ENCODE measurements around the gene ADAM19. TPM values are rescaled to one million over a fixed set of nuclear protein-coding genes. Genes with fewer than 3 reads are reported as not detected.

The ADAM19 gene
- total RNA-seq, 6 experiments from 2014 or later = 1.8 to 9.4 (median 4.5) TPM

DNA sequence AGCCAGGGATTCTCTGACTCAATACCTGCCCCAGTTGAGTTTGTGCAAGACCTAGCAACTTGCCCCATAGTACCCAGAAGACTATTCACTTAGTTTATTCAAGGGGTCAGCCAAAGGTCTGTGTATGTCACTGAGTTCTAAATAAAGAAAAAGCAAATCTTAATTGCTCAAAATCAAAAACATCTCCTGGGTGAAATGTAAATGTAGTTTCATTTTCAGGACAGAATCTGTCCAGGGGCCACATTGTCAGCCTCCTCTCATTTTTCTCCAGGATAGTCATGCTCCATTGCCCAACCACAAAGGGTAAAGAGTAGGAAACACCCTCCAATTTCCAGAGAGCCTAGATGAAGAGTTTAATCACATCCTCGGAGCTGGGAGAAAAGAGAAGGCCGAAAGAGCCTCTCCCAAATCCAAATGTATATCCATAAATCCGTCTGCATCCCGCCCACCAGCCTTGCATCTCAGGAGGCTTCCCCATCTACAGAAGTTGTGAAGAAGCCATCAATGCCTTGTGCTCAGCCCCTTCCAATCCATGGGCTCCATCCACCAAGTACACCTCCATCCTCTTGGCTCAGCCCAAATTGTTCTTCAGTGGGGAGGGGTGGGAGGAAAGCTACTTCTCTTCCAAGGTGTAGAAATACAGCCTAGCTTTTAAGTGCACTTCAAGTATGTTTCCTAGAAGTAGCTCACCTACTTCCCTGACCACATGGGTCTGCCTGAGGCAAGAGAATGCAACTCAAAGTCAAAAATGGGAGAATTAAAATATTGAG lies 26.9 kb downstream of the ADAM19 start:
- ATAC-seq = peak; percentile 87 to 97 (median 90)
- no peaks in the 10 kb centered on the region for H3K9me3 ChIP-seq
- H3K4me1 ChIP-seq = peaks cover 3 to 47% (median 20%) of the 10 kb centered on the region in 4 donors
- intact Hi-C loops (cut with DNase I) = no loop called here
- peak overlapping the region; percentile 61 to 80 (median 66) for H3K27ac ChIP-seq
- no peaks in the 10 kb centered on the region for H3K27me3 ChIP-seq
- peak in 1 of 3 donors; percentile 75 for DNase-seq
- TF ChIP-seq, protein P1, sequence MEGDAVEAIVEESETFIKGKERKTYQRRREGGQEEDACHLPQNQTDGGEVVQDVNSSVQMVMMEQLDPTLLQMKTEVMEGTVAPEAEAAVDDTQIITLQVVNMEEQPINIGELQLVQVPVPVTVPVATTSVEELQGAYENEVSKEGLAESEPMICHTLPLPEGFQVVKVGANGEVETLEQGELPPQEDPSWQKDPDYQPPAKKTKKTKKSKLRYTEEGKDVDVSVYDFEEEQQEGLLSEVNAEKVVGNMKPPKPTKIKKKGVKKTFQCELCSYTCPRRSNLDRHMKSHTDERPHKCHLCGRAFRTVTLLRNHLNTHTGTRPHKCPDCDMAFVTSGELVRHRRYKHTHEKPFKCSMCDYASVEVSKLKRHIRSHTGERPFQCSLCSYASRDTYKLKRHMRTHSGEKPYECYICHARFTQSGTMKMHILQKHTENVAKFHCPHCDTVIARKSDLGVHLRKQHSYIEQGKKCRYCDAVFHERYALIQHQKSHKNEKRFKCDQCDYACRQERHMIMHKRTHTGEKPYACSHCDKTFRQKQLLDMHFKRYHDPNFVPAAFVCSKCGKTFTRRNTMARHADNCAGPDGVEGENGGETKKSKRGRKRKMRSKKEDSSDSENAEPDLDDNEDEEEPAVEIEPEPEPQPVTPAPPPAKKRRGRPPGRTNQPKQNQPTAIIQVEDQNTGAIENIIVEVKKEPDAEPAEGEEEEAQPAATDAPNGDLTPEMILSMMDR (IDR thresholded peaks at IDR 0.05) = no peak
- no peak for TF ChIP-seq POLR2A (IDR thresholded peaks at IDR 0.05)
- 38% methylated on average over 3 of the region's 4 CpGs for WGBS (ENCODE audit: insufficient coverage, low coverage, low lambda C conversion rate, missing lambda C conversion rate)
- peak overlapping the region in 1 of 3 donors; percentile 15 for H3K4me3 ChIP-seq
- no peaks in the 10 kb centered on the region for H3K36me3 ChIP-seq

DNA sequence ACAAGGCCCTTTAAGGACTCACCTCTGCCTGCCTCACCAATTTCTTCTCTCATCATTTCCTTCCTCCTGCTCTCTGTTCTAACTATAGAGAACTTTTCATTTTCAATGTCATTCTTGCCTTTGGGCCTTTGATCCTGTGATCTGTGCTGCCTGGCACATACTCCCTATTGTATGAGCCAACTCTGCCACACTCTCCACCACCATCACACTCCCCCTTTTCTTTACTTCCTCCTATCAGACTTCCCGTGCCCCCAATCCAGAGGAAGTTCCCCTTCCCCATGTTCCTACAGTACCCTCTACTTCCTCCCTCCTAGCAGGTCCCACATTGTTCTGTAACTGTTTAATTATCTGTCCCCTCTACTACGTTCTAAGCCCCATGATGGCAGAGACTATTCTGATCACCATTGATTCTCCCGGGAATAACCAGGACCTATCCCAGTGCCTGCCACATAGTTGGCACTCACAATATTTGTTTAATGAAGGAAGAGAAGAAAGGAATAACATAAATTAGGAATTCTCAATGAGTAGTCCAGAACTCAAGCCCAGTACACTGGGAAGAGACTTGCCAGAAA lies 27.5 kb downstream of the ADAM19 start:
- no peaks in the 10 kb centered on the region for H3K36me3 ChIP-seq
- WGBS (ENCODE audit: insufficient coverage, low coverage, low lambda C conversion rate, missing lambda C conversion rate) = 30% methylated on average over 3 of the region's 3 CpGs
- H3K4me1 ChIP-seq = peaks cover 0 to 43% (median 20%) of the 10 kb centered on the region in 4 donors
- peak overlapping the region; percentile 27 to 80 (median 37) for H3K27ac ChIP-seq
- no peaks in the 10 kb centered on the region for H3K27me3 ChIP-seq
- no peak for DNase-seq
- ATAC-seq = peak; percentile 57 to 80 (median 64)
- intact Hi-C loops (cut with DNase I) = no loop called here
- H3K4me3 ChIP-seq = no peak overlapping the region
- no peaks in the 10 kb centered on the region for H3K9me3 ChIP-seq
- TF ChIP-seq, protein P1 (IDR thresholded peaks at IDR 0.05) = no peak

DNA sequence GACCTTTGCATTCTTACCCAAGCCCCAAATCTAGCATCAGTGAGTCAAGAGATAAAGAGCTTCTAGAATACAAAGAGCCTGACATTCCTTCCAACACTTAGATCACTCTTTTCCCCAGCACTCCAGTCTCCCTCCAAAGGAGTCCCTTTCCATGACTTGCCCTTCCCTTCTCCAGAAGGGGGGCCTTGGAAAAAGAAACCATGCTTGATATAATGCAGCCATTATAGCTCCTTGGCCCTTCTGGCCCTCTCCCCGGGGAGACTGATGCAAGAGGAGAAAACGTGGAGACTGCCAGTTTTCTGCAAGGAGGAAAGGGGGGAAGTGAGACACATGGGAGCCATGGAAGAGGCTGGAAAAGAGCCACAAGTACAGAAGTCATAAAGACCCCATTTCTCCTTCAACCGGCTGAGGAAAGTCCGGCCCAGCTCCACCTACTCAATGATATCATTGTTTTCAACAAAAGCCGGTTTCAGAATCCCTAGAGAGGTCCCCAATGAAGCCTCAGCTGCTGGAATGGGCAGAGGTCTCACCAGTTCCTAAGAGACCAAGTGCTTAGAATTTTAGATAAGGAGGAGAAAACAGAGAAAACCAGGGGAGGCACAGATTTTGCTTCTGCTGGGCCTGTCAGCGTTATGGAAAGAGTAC lies 29.0 kb downstream of the ADAM19 start:
- TF ChIP-seq, protein P1 (IDR thresholded peaks at IDR 0.05) = no peak
- TF ChIP-seq POLR2A (IDR thresholded peaks at IDR 0.05) = no peak
- DNase-seq (no peak), ATAC-seq (no peak)
- Histone ChIP-seq H3K4me1 (peaks cover 0 to 43% (median 20%) of the 10 kb centered on the region in 4 donors), H3K36me3 (no peaks in the 10 kb centered on the region), H3K27ac (peak overlapping the region in 1 of 3 donors; percentile 80), H3K9me3 (no peaks in the 10 kb centered on the region), H3K4me3 (no peak overlapping the region), H3K27me3 (no peaks in the 10 kb centered on the region)
- intact Hi-C loops (cut with DNase I) = no loop called here
- 67% methylated on average over 2 of the region's 6 CpGs for WGBS (ENCODE audit: insufficient coverage, low coverage, low lambda C conversion rate, missing lambda C conversion rate)

DNA sequence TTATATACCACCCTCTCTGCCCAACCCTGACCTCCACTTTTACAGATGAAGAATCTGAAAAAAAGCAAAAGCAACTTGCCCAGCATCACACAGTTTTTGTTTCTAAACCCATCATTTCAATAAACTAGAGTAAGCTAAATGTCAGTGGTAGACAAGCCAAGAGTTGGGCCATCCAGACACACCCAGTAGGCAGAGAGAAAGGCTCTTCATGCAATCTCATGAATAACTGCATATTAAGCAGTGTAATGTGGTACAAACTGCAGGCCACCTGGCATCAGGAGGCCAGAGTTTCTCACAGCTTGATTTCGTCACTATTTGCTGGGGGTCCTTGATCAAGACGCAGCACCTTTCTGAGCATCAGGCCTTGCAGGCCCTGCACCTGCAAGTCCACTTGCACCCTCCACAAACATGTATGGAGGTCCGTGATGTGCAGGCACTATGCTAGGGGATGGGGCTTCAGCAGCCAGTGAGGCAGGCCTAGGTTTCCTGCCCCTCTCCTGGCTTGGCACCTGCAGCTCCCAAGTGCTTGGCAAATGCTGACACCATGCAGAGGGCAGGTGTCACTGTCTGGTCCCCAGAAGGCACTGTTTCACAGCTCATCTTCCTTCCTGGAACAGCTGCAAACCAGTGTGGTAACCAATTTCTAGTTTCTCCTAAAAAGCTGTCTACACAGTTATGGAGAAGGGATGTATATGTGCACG lies 29.8 kb downstream of the ADAM19 start:
- Histone ChIP-seq H3K27ac (no peak overlapping the region), H3K36me3 (no peaks in the 10 kb centered on the region), H3K27me3 (no peaks in the 10 kb centered on the region), H3K4me3 (no peak overlapping the region), H3K4me1 (peaks cover 0 to 49% (median 22%) of the 10 kb centered on the region in 4 donors), H3K9me3 (no peaks in the 10 kb centered on the region)
- no CpG with 5 or more reads among the region's 4 CpGs for WGBS (ENCODE audit: insufficient coverage, low coverage, low lambda C conversion rate, missing lambda C conversion rate)
- TF ChIP-seq, protein P1 (IDR thresholded peaks at IDR 0.05) = no peak
- TF ChIP-seq POLR2A (IDR thresholded peaks at IDR 0.05) = no peak
- no peak for DNase-seq
- intact Hi-C loops (cut with DNase I) = no loop called here
- no peak for ATAC-seq
